HepG2 (cell line): ENCODE data around the gene RGS7. TPM values are rescaled to one million over a fixed set of nuclear protein-coding genes. Genes with fewer than 3 reads are reported as not detected.

Source experiments
- ATAC-seq: fragments of 200-7000 bp; cut with Tn5 transposase; 3 replicates; pipeline ENCODE4 v1.9.1; 2020; ENCODE audit warnings: mild to moderate bottlenecking, moderate library complexity
- BruUV-seq: library from RNA; stranded (reverse); fragments of 400-500 nt; replicated peaks from 2 replicates; lab custom pipeline; 2021; lab: Mats Ljungman, UMichigan
- CTCF ChIA-PET: fragments of 300-600 bp; formaldehyde crosslinking; extraction: SDS; loops from one replicate; lab custom pipeline; 2021; ENCODE audit warnings: low total read pairs, inconsistent platforms, low intra/inter-chr PET ratio; lab: Yijun Ruan, JAX
- POLR2A ChIA-PET: fragments of 350-600 bp; sonication (Branson Sonifier 250); formaldehyde crosslinking; loops from one replicate; lab custom pipeline; 2020; ENCODE audit warnings: antibody characterized with exemption, inconsistent platforms; lab: Yijun Ruan, JAX
- DNase-seq: peaks from one replicate; pipeline ENCODE4 v3.0.0-alpha.2; 2015; ENCODE audit warnings: low spot score
- FAIRE-seq: peaks from 3 replicates; lab custom pipeline; 2011; peaks lifted over from hg19 to GRCh38; lab: Jason Lieb, UNC
- H2AFZ ChIP-seq: one replicate; pipeline ENCODE4 v1.6.1; 2011; ENCODE audit warnings: low read length, inconsistent platforms
- H3K27ac ChIP-seq: fragments of 300-600 bp; 3 replicates; pipeline ENCODE4 v1.8.0; 2011; ENCODE audit warnings: mixed run types, mild to moderate bottlenecking, mixed read lengths, low read length, inconsistent platforms; ENCODE audit not compliant: insufficient read depth; ENCODE audit errors: extremely low read length
- H3K27me3 ChIP-seq, 2 experiments: fragments of 200-600 bp in 1 of 2; 2 replicates in 1 of 2; 3 replicates in 1 of 2; pipeline versions ENCODE4 v1.6.0 to v1.8.0; 2011; ENCODE audit warnings: low read length in 2 of 2, mild to moderate bottlenecking in 2 of 2, moderate library complexity in 2 of 2, inconsistent platforms in 1 of 2; ENCODE audit not compliant: insufficient read depth in 2 of 2, control insufficient read depth in 1 of 2
- H3K36me3 ChIP-seq, 2 experiments: fragments of 200-600 bp in 1 of 2; replicated peaks in 1 of 2; 2 replicates in 1 of 2; 3 replicates in 1 of 2; pipeline versions ENCODE4 v1.5.1 to v1.8.0; 2011; ENCODE audit warnings: low read length in 2 of 2, inconsistent platforms in 1 of 2; ENCODE audit not compliant: insufficient read depth in 2 of 2, control insufficient read depth in 1 of 2
- H3K4me1 ChIP-seq: 2 replicates; pipeline ENCODE4 v1.5.1; 2012; ENCODE audit warnings: low read length, inconsistent platforms; ENCODE audit not compliant: insufficient read depth
- H3K4me2 ChIP-seq: 2 replicates; pipeline ENCODE4 v1.6.0; 2011; ENCODE audit warnings: low read depth, low read length, inconsistent platforms
- H3K4me3 ChIP-seq, 3 experiments: fragments of 200-600 bp in 1 of 3; sonication (generic), shearing (Covaris generic) in 1 of 3; replicated peaks in 1 of 3; 2 replicates each; pipeline ENCODE4 v1.5.1; 2011 to 2016; ENCODE audit warnings: low read length in 3 of 3, inconsistent platforms in 2 of 3, low read depth in 2 of 3, mild to moderate bottlenecking in 2 of 3, control low read depth in 1 of 3, mixed read lengths in 1 of 3; ENCODE audit not compliant: insufficient read depth in 1 of 3
- H3K79me2 ChIP-seq: one replicate; pipeline ENCODE4 v1.6.1; 2011; ENCODE audit warnings: low read length, inconsistent platforms; ENCODE audit not compliant: insufficient read depth
- H3K9ac ChIP-seq: 2 replicates; pipeline ENCODE4 v1.6.0; 2011; ENCODE audit warnings: mild to moderate bottlenecking, low read depth, low read length, inconsistent platforms; ENCODE audit not compliant: insufficient read depth
- H3K9me3 ChIP-seq: 2 replicates; pipeline ENCODE4 v1.5.1; 2012; ENCODE audit warnings: mild to moderate bottlenecking, low read length
- H4K20me1 ChIP-seq: 2 replicates; pipeline ENCODE4 v1.6.0; 2011; ENCODE audit warnings: inconsistent platforms, mild to moderate bottlenecking, low read length, moderate library complexity; ENCODE audit not compliant: insufficient read depth
- HOXA9 ChIP-seq: sonication (generic); formaldehyde crosslinking; IDR thresholded peaks from 2 replicates; pipeline ENCODE4 v1.8.1; 2022; ENCODE audit warnings: missing genetic modification reagents, mild to moderate bottlenecking, moderate library complexity, borderline replicate concordance
- MLX ChIP-seq: IDR thresholded peaks from 2 replicates; pipeline ENCODE4 v1.6.1; 2016
- ZC3H4 ChIP-seq: sonication (generic); formaldehyde crosslinking; IDR thresholded peaks from 2 replicates; pipeline ENCODE4 v1.4.0; 2020; ENCODE audit warnings: missing genetic modification reagents, borderline replicate concordance
- ZFP90 ChIP-seq: sonication (generic); formaldehyde crosslinking; IDR thresholded peaks from 2 replicates; pipeline ENCODE4 v1.8.0; 2022; ENCODE audit warnings: missing genetic modification reagents, mild to moderate bottlenecking, inconsistent platforms, borderline replicate concordance
- ZKSCAN5 ChIP-seq: sonication (generic); formaldehyde crosslinking; IDR thresholded peaks from 2 replicates; pipeline ENCODE4 v1.5.1; 2020; ENCODE audit warnings: mild to moderate bottlenecking, missing genetic modification reagents
- ZNF10 ChIP-seq: sonication (generic); formaldehyde crosslinking; IDR thresholded peaks from 2 replicates; pipeline ENCODE4 v1.4.0; 2020; ENCODE audit warnings: mild to moderate bottlenecking, low read depth, missing genetic modification reagents, borderline replicate concordance
- ZNF337 ChIP-seq: sonication (generic); formaldehyde crosslinking; IDR thresholded peaks from 2 replicates; pipeline ENCODE4 v1.5.1; 2020; ENCODE audit warnings: missing genetic modification reagents, low read depth, mild to moderate bottlenecking, borderline replicate concordance
- ZNF816 ChIP-seq: sonication (generic); formaldehyde crosslinking; IDR thresholded peaks from 2 replicates; pipeline ENCODE4 v1.8.0; 2022; ENCODE audit warnings: missing genetic modification reagents, mild to moderate bottlenecking, borderline replicate concordance
- WGBS: methylation state at CpG from one replicate; pipeline ENCODE4 v1.1.6; 2017; ENCODE audit warnings: low lambda C conversion rate; 5-methylcytosine and 5-hydroxymethylcytosine counted together
- in situ Hi-C: cut with HindIII; loops from 2 replicates; pipeline ENCODE4 v1.10.0; 2017; ENCODE audit warnings: low pct_unique_long_range_greater_than_20kb; ENCODE audit not compliant: extremely low pct_ligation_motif_present
- intact Hi-C: fragments of 100-400 bp; cut with micrococcal nuclease; formaldehyde crosslinking; loops from one replicate; pipeline ENCODE4 v1.10.0; 2022; ENCODE audit not compliant: unreplicated experiment
- polyA plus RNA-seq, 8 experiments: library from polyadenylated mRNA; depleted of rRNA in 3 of 8; stranded (reverse) in 7 of 8; unstranded in 1 of 8; fragments of >200 nt; fragmentation: Illumina TruSeq in 4 of 8; extraction: Trizol in 4 of 8; gene quantifications; 2 replicates each; pipeline versions ENCODE4 v1.2.1 to v1.2.3, GENCODE V29; 2011 to 2016; ENCODE audit warnings: low read depth in 4 of 8, missing spikeins in 1 of 8, mixed read lengths in 1 of 8; ENCODE audit not compliant: insufficient read depth in 1 of 8
- total RNA-seq, 5 experiments: library from RNA; depleted of rRNA; stranded (reverse); fragments of >200 nt; fragmentation: Illumina TruSeq; extraction: Trizol; gene quantifications; 2 replicates each; pipeline ENCODE4 v1.2.3, GENCODE V29; 2016; ENCODE audit warnings: low read depth in 1 of 5
- TF ChIP-seq, protein P1 (sequence below): sonication (generic); formaldehyde crosslinking; IDR thresholded peaks from 2 replicates; pipeline ENCODE4 v1.8.0; 2022; ENCODE audit warnings: missing genetic modification reagents, mild to moderate bottlenecking, inconsistent platforms, borderline replicate concordance

The RGS7 gene
- total and polyA plus RNA-seq, 2 of the 13 experiments (the other 11 are each of a cell fraction or from before 2014, with no cell fraction given) = not detected

DNA sequence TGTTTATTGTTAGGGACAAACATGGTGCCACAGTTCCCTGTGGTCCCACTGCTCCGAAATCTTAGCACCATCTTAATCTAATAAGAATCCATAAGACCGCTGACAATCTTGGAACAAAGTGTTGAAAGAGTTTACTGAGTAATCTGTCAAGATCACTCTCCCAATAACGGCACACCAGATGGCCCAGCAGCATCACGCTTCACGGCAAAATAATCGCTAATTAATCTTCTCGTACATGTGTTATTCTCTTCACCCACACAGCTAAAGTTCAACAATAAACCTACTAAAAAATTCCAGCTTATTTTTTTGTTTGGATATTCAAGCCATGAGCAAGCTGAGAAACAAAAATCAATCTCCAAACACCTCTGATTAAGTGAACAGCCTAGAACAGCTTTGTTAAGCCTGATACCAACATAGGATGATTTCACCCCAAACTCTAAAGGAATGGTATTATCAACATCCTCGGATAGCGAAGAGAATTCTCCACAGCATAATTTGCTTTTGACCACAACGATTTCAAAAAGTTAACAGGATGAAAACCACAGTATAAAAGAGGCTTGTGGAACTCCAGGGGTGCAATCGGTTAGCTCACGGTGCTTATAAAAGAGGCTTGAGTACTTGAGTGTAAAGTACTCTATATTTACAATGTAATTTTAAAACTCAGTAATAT, 415.2 kb downstream of the RGS7 start:
- no peaks in the 10 kb centered on the region for H3K36me3 ChIP-seq
- CTCF ChIA-PET = no interaction called here
- no peaks in the 10 kb centered on the region for H4K20me1 ChIP-seq
- WGBS = 10% methylated on average over 12 of the region's 12 CpGs
- H3K9me3 ChIP-seq = peaks cover 30% of the 10 kb centered on the region
- ATAC-seq (no peak), DNase-seq (no peak), FAIRE-seq (no peak)
- no peak for TF ChIP-seq ZNF816 (CRISPR knock-in tag)
- no peak for TF ChIP-seq ZKSCAN5 (CRISPR knock-in tag)
- TF ChIP-seq ZC3H4 (CRISPR knock-in tag) = no peak
- TF ChIP-seq, protein P1, sequence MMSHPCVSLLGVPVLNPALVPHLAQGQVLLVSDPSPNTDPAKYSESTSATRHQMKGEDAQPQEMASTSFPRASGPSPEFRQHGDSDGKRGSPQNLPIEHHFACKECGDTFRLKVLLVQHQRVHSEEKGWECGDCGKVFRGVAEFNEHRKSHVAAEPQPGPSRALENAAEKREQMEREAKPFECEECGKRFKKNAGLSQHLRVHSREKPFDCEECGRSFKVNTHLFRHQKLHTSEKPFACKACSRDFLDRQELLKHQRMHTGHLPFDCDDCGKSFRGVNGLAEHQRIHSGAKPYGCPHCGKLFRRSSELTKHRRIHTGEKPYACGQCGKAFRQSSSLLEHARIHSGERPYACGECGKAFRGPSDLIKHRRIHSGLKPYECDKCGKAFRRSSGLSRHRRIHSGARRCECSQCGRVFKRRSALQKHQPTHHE (CRISPR knock-in tag) = no peak
- TF ChIP-seq ZFP90 = no peak
- TF ChIP-seq MLX (CRISPR knock-in tag) = no peak
- no peak for TF ChIP-seq ZNF10
- TF ChIP-seq HOXA9 (CRISPR knock-in tag) = no peak
- TF ChIP-seq ZNF337 = no peak
- H3K9ac ChIP-seq = no peak overlapping the region
- intact Hi-C loops = loop anchor here (10.0 kb wide), 1 partner anchor 747 kb away; no protein-coding TSS in a partner anchor
- no peaks in the 10 kb centered on the region for H3K79me2 ChIP-seq
- H3K4me3 ChIP-seq = no peak overlapping the region
- H3K27ac ChIP-seq = no peak overlapping the region
- in situ Hi-C loops = no loop called here
- H3K27me3 ChIP-seq = no peaks in the 10 kb centered on the region
- BruUV-seq = no TSS peak
- no peak overlapping the region for H3K4me2 ChIP-seq
- POLR2A ChIA-PET = no interaction called here
- no peaks in the 10 kb centered on the region for H3K4me1 ChIP-seq
- H2AFZ ChIP-seq = no peak overlapping the region
